ENCODE results near the gene PSD4.
A peak's percentile ranks its signal among the peaks of the same experiment; 100 is the strongest.
"Not testable (repeated sequence)": the region's sequence is repeated elsewhere in the genome, so short reads cannot be mapped to it uniquely, and the experiment has no call there.

The PSD4 gene

DNA sequence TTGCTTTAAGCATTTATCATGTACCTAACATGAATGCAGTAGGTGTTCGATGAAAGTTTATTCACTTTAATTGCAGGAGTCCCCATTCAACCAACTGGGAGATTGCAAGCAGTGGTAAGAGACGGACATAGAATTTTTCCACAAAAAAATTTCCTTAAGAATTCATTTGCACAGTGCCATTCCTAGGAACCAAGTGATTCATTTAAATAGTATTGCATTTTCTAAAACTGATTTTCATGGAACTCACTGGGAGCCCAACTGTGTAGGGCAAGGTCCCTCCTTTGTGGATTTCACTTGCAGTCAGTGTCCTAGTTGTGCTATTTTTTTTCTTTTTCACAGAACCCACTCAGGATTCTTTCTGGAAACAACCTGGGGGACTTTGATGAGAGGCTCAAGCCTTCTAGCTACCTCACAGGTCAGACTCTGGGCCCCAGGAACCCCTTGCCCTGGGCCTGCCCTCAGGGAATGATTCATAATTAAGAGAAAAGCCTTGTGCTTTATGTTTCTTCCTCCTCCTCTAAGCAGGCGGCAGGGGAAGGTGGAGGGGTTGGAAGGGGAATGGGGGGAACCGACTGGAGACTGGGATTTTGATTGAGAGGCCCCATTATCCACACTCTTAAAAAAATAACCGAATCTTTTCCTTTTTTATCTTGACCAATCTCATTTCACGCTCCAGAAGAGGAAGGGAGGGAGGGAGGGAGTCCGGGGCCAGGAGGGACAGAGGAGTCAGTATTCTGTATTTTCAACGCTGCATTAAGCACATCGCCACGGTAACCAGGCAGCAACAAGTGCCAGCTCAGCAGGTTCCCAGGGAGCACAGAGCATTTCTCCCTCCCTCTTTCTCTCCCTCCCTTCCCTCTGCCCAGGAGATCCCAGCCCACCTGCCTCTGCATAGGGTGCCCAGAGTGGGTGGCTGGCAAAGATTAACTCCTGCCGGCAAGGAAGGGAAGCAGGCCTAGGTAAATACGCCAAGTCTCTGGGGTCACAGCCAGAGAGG lies 51.8 kb downstream of the PSD4 start:
- peak; percentile 76 for DNase-seq

GRCh38 chr2:113226462-113226861 lies 52.7 kb downstream of the PSD4 start:
- no peak for DNase-seq

DNA sequence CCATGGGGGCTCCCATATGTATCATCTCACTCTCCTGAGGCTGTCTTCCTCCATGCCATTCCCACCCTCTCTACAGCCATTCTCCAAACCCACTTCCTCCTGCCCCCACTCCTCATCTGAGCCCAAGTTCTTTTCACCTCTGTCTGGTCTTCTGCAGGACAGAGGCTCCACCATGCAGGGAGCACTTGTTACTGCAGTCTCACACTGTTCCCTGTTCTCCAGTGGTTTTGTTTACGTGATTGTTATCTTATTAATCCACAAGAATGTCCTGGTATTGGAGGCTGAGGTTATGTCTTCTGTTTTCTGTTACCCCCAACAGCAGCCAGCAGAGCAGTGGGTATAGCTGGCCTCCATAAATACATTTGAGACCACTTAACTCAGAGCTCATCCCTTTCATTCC lies 53.5 kb downstream of the PSD4 start:
- DNase-seq, result no peak

DNA sequence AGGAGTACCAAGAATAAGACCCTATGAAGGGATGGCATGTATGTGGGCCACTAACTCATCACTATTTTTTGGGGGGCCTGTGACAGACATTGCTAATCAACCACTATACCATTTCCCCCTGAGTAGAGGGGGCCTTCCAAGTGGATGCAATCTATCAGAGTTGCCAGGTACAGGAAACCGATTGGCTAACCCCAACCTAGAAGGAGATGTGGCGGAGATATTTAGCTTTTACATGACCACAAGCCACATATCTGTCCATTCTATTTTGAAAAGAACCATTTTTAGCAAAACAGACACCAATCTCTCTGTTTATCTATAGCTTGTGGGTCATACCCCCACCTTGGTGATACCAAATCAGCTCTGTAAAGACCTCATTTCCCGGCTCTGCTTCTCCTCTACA lies 53.9 kb downstream of the PSD4 start:
- no peak for DNase-seq

DNA sequence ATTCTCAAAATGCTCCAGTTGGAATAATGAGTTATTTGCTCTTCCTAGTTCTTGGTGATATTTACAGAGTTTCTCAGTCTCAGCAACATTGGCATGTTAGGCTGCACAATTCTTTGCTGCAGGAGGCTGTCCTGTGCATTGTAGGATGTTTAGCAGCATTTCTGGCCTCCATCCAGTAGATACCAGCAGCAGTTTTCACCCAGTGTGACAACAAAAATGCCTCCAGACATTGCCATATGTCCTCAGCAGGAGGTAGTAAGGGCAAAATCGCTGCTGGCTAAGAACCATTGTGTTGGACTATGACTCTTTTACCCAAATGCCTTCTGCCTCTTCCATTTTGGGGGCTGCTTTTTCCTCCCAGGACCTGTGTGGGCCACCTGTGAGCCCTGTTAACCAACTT lies 54.6 kb downstream of the PSD4 start:
- DNase-seq, result no peak

DNA sequence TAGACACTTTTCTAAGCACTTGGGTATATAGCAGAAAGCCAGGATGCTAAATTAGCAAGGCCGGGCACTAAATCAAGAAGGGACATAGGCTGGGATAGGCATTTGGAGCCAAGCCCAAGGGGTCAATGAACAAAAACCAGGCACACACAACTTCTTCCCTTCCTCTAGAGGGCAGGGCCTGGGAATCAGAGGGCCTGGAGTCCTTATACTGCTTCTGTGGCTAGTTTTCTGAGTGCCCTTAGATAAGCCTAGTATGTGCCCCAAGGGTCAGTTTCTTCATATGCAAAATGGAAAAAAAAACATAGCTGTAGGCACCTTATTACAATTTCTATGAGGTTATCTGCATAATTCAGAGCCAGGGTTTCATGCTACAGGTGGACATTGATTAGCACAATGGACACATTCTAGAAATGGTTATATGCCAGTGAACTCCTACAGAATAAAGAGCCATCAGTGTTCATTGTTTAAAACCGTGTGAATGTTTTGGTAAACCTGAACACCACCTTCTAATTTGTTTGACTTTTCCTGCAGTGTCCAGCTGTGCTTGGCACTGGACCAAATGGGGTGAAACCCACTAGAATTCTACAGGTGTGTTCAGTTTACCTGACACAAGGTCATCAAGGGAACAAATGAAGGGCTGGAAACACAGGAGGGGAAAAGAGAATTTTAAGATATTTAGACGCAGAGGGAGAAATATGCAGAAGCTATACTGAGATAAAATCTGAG lies 55.4 kb downstream of the PSD4 start:
- DNase-seq, result no peak

DNA sequence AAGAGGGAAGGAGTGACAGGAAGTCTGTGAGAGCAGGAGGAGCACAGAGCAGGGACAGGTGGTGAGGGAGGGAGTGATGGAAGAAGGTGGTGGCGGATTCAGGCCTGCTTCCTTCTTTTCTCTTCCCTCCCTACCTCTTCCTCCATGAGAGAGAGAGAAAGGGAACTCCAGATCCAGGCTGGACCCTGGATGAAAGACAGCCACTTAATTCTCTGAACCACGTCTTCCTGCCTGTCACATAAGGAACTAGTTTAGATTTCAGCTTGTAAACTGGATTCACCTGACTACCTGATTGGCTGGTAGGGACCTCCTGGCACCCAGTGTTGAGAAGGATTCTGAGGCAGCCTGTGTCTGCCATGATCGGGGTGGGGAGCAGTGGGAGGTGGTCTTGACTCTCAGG lies 56.0 kb downstream of the PSD4 start:
- no peak for DNase-seq

GRCh38 chr2:113230531-113230930 lies 56.8 kb downstream of the PSD4 start:
- DNase-seq, result no peak

DNA sequence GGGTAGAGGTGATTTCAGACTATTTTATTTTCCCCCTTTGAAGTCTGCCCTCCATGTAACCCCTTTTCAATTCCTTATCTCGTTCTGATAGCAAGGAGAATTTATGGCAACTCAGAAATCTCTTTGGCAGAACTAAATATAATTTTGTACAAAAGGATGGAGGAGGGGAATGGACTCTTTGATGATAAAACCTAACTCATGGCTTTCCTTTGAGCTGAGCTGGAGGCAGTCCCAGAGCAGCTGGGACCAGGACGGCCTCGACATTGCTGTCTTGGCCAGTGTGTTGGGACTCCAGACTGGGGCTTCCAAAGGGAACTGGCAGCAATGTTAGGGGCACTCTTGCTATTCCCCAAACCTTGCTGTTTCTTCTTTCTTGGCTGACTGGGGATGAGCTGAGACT lies 57.3 kb downstream of the PSD4 start:
- no peak for DNase-seq

DNA sequence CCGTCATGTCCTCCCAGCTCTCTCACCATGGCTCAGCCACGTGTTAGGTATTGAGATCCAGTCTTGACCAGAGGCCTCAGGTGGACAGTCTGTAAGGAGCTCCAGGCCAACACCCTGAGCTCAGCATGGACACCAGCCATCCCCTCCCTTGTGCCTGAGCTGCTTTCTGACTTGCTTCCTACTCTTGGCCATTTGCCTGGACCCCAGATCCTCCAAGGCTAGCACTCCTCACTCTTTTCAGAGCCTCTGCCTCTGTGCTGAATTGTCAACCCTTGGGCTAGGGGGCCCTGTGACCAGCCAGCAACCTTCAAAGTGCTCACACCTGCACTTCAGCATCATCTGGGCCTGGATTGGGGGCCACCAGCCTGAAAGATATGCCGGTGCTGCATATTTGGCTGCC lies 58.4 kb downstream of the PSD4 start:
- DNase-seq, result no peak

DNA sequence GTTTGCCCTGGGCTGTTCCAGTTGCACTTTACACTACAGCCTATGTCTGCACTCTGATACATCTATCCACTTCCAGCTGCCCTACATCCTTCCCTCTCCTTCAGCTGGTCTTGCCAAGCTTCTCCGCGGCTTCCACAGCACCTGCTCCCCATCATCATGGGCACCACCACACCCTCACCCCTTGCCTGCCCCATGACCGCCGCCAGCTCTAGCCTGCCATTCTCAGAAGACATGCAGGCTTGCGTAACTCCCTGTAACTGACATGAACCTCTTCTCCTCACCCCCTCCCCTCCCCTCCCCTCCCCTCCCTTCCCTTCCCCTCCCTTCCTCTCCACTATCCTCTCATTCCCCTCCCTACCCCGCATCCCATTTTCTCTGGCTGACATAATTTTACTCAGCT lies 59.0 kb downstream of the PSD4 start:
- no peak for DNase-seq

DNA sequence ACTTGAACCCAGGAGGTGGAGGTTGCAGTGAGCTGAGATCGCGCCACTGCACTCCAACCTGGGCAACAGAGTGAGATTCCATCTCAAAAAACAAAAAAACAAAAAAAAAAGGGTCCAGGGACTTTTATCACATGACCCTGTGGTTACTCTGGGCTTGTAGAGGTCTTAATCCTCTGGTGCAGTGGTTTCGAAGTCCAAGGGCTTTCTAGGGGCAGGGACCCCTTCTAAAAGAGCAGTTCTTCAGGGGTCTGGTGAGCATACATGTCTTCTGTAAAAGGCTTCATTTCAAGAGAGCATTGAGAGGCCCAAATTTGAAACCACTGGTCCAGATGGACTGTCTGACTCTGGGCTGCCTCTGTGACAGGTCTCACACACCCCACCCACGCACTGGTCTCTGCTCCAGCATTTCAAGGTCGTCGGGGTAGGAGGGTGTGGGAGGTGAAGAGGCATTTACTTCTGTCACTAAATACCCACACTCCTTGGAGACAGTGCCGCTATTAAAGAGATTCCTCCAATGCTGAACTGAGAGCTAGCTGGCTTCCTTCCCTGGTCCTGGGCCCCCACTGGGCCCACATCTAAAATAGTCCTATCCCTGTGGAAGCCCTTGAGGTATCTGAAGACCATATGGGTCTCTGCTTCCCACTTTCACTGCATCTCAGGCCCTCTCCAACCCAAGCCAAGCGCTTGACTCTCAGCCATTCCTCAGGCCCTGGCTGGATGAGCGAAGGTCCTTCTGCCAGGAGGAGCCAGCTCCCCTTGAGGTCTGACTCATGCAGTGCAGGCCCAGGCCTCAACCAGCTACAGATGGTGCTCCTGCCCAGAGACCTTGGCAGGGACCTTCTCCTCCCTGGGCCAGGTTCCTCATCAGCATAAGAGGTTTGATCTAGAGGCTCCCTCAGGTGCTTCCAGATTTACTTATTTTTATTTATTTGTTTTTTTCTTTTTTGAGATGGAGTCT lies 60.1 kb downstream of the PSD4 start:
- DNase-seq, result no peak

GRCh38 chr2:113234721-113235346 lies 61.1 kb downstream of the PSD4 start:
- DNase-seq, result no peak

- DNase-seq, result not testable (repeated sequence)
Observed at GRCh38 chr2:113235347-113236226, 61.8 kb downstream of the PSD4 start.

- DNase-seq, result no peak
Observed at GRCh38 chr2:113236367-113237159, 62.8 kb downstream of the PSD4 start.

DNA sequence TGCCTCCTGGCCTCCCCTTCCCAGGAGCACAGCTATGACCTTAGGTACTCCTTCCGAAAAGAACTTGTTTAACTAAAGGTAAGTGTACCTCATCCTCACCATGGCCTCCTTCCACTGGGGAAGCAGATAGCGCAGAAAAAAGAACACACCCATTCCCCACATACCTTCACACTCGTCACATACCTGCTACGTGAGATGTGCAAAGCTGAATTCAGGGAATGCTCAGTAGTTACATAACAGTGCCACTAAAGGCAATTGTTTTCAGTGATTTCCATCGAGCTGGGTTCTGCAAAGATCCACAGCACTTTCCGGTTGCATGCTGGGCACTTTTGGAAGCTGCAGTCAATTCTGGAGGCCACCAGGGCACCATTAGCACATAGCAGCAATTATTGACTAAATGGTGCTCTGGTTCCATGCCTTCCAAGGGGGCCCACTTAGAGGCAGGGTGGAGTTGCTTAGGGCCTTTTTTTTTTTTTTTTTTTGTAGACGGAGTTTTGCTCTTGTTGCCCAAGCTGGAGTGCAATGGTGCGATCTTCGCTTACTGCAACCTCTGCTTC lies 63.9 kb downstream of the PSD4 start:
- no peak for DNase-seq

DNA sequence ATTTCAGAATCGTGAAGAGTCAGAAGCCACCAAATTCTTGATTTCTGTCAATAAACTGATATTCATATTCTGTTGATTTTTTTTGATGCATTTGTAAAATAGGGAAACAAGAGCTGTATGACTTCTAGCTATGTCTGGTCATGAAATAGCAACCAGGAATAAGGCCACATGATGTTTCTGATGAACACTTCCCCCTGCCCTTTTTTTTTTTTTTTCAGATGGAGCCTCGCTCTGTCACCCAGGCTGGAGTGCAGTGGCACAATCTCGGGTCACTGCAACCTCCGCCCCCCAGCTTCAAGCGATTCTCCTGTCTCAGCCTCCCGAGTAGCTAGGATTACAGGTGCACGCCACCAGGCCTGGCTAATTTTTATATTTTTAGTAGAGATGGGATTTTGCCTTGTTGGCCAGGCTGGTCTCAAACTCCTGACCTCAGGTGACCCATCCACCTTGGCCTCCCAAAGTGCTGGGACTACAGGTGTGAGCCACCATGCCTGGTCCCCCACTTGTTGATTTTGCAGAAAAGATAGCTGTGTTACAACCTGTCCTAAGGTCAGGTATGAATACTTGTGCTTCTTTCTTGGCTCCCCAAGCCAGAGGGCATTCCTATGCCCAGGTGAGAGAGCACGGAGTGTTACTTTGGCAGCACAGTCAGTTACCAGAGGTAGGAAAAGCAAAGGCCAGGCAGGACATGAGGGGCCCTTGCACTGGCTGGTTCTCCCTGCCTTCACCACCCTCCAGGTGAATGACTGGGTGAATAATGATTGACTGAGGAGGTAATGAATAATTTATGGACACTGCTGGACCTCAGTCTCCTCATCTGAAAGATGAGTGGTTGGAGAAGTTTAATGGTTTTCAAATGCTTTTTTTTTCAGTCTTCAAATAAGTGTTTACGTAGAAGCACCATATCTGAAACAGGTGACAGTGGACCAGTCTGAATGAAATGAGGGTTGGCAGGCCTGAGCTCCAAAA lies 65.4 kb downstream of the PSD4 start:
- DNase-seq, result no peak

GRCh38 chr2:113240150-113240914 lies 66.6 kb downstream of the PSD4 start:
- DNase-seq, result no peak

All from islet precursor cell (in vitro differentiated cells).